COLO668 (cell line): ENCODE data around the gene OR5T1.

ENCODE experiments used
- DNase-seq: peaks from one replicate; lab custom pipeline; 2025; ENCODE audit not compliant: unreplicated experiment; lab: John Stamatoyannopoulos, UW

OR5T1 gene

GRCh38 chr11:56273854-56274253 is at the start of gene OR5T1:
Gene OR5T1, plus strand, starts transcription at chr11:56274154. Its CDS starts 1,485 bp downstream, at chr11:56275639.
- no peak for DNase-seq

- no peak for DNase-seq
Observed at GRCh38 chr11:56234155-56234554, 39.8 kb upstream of the OR5T1 start, which contains the start of gene OR5T2. Gene OR5T2, minus strand, starts transcription at chr11:56234255. Its CDS starts 1,193 bp downstream, at chr11:56233062.

- DNase-seq = no peak
Observed at GRCh38 chr11:56251954-56252353, 22.0 kb upstream of the OR5T1 start, which contains the start of gene OR5T3. Gene OR5T3, plus strand, starts transcription at chr11:56252254. Its CDS starts 0 bp downstream, at chr11:56252254.

- no peak for DNase-seq
Observed at GRCh38 chr11:56271092-56271491, 2.9 kb upstream of the OR5T1 start.

- DNase-seq = no peak
Observed at GRCh38 chr11:56292154-56292553, 18.2 kb downstream of the OR5T1 start, which contains the start of gene OR8H1. Gene OR8H1, minus strand, starts transcription at chr11:56292254. Its CDS starts 1,192 bp downstream, at chr11:56291062.

GRCh38 chr11:56296898-56297297 is 22.9 kb downstream of the OR5T1 start:
- DNase-seq = no peak

GRCh38 chr11:56307836-56308235 is 33.9 kb downstream of the OR5T1 start:
- no peak for DNase-seq

- DNase-seq = no peak
Observed at GRCh38 chr11:56314844-56315243, 40.9 kb downstream of the OR5T1 start, which contains the start of gene OR8K3. Gene OR8K3, plus strand, starts transcription at chr11:56315144. Its CDS starts 3,163 bp downstream, at chr11:56318307.
